GM23338 (cell line): Measurements from ENCODE around the gene PCYT2. TPM values are rescaled to one million over a fixed set of nuclear protein-coding genes. Genes with fewer than 3 reads are reported as not detected.

Source experiments
- ATAC-seq: fragments of 200-7000 bp; cut with Tn5 transposase; 3 replicates; pipeline ENCODE4 v1.9.1; 2020
- DNase-seq: peaks from one replicate; pipeline ENCODE4 v3.0.0-alpha.2; 2015; ENCODE audit warnings: low spot score
- H2AFZ ChIP-seq: fragments of 200-600 bp; sonication (generic); 2 replicates; pipeline ENCODE4 v1.8.0; 2016; ENCODE audit warnings: antibody characterized with exemption, mild to moderate bottlenecking, moderate library complexity
- H3F3A ChIP-seq: fragments of 200-600 bp; sonication (generic); replicated peaks from 2 replicates; pipeline ENCODE4 v1.8.0; 2017; ENCODE audit warnings: antibody characterized with exemption, mixed run types, low read depth
- H3K27ac ChIP-seq: fragments of 200-600 bp; sonication (generic); 2 replicates; pipeline ENCODE4 v1.6.1; 2016; ENCODE audit warnings: low read depth
- H3K27me3 ChIP-seq: fragments of 200-600 bp; sonication (generic); 2 replicates; pipeline ENCODE4 v1.8.0; 2016; ENCODE audit warnings: mild to moderate bottlenecking, mixed run types, moderate library complexity; ENCODE audit not compliant: insufficient read depth
- H3K36me3 ChIP-seq: fragments of 200-600 bp; sonication (generic); 2 replicates; pipeline ENCODE4 v1.8.0; 2016; ENCODE audit warnings: mild to moderate bottlenecking; ENCODE audit not compliant: insufficient read depth
- H3K4me1 ChIP-seq: fragments of 200-600 bp; sonication (generic); 2 replicates; pipeline ENCODE4 v1.8.0; 2016; ENCODE audit warnings: mild to moderate bottlenecking, moderate library complexity; ENCODE audit not compliant: insufficient read depth
- H3K4me2 ChIP-seq: fragments of 200-600 bp; sonication (generic); 2 replicates; pipeline ENCODE4 v1.7.1; 2017; ENCODE audit warnings: mixed run types
- H3K4me3 ChIP-seq: fragments of 200-600 bp; sonication (generic); 2 replicates; pipeline ENCODE4 v1.6.1; 2016; ENCODE audit warnings: mixed run types
- H3K79me2 ChIP-seq: fragments of 200-600 bp; sonication (generic); replicated peaks from 2 replicates; pipeline ENCODE4 v1.8.0; 2017; ENCODE audit warnings: mild to moderate bottlenecking; ENCODE audit not compliant: insufficient read depth
- H3K9me2 ChIP-seq: fragments of 200-600 bp; sonication (generic); 2 replicates; pipeline ENCODE4 v1.8.0; 2017; ENCODE audit not compliant: insufficient read depth
- H4K20me1 ChIP-seq: fragments of 200-600 bp; sonication (generic); replicated peaks from 2 replicates; pipeline ENCODE4 v1.8.0; 2017; ENCODE audit warnings: mild to moderate bottlenecking; ENCODE audit not compliant: insufficient read depth
- H3K27ac Mint-ChIP-seq: 2 replicates; pipeline ENCODE4 v1.8.0; 2020; ENCODE audit warnings: inconsistent platforms, mild to moderate bottlenecking, moderate library complexity, mixed read lengths
- H3K27me3 Mint-ChIP-seq: 3 replicates; pipeline ENCODE4 v1.8.0; 2022; ENCODE audit warnings: low read depth, mild to moderate bottlenecking, moderate library complexity, mixed read lengths, inconsistent platforms; ENCODE audit not compliant: insufficient read depth, poor library complexity
- H3K36me3 Mint-ChIP-seq: 3 replicates; pipeline ENCODE4 v1.8.0; 2021; ENCODE audit warnings: low read depth, mild to moderate bottlenecking, inconsistent platforms, moderate library complexity, mixed read lengths
- H3K4me1 Mint-ChIP-seq: 3 replicates; pipeline ENCODE4 v1.8.0; 2020; ENCODE audit warnings: mild to moderate bottlenecking, inconsistent platforms, mixed read lengths
- H3K4me3 Mint-ChIP-seq: 3 replicates; pipeline ENCODE4 v1.8.0; 2021; ENCODE audit warnings: moderate library complexity, mild to moderate bottlenecking, inconsistent platforms, mixed read lengths
- H3K9me3 Mint-ChIP-seq: 3 replicates; pipeline ENCODE4 v1.8.0; 2020; ENCODE audit warnings: moderate library complexity, mild to moderate bottlenecking, inconsistent platforms, mixed read lengths
- CTCF ChIP-seq, 2 experiments: fragments of 200-600 bp in 1 of 2; sonication (generic) in 1 of 2; conservative IDR thresholded peaks; 2 replicates each; pipeline versions ENCODE4 v1.5.1 to v1.6.1; 2016 to 2017; ENCODE audit warnings: antibody characterized with exemption in 2 of 2, low read depth in 2 of 2, mild to moderate bottlenecking in 2 of 2, moderate library complexity in 1 of 2
- JUNB ChIP-seq: IDR thresholded peaks from one replicate; pipeline ENCODE4 v1.6.1; 2016; ENCODE audit warnings: antibody characterized with exemption; ENCODE audit not compliant: unreplicated experiment
- POLR2AphosphoS5 ChIP-seq: IDR thresholded peaks from 2 replicates; pipeline ENCODE4 v1.6.1; 2016; ENCODE audit warnings: antibody characterized with exemption, low read depth
- ZNF331 ChIP-seq: fragments of 250-450 bp; sonication (Bioruptor Pico); IDR thresholded peaks from 2 replicates; pipeline ENCODE4 v1.5.0; 2020; ENCODE audit warnings: low read depth, mild to moderate bottlenecking, moderate library complexity
- ZNF462 ChIP-seq: fragments of 250-450 bp; sonication (Bioruptor Pico); IDR thresholded peaks from 2 replicates; pipeline ENCODE4 v1.5.0; 2020; ENCODE audit warnings: mild to moderate bottlenecking, moderate library complexity
- polyA plus RNA-seq: library from polyadenylated mRNA; unstranded; fragments of >200 nt; fragmentation: Nextera tagmentation; extraction: Ambion mirVana; gene quantifications from 2 replicates; pipeline ENCODE4 v1.2.1, GENCODE V29; 2016
- total RNA-seq: library from RNA; depleted of rRNA; stranded (reverse); fragments of >200 nt; shearing (Covaris generic); gene quantifications from 2 replicates; pipeline ENCODE4 v1.2.3, GENCODE V29; 2014

Gene PCYT2
- total and polyA plus RNA-seq, 2 experiments from 2014 or later = 51.6 to 82.9 TPM

- no peak for TF ChIP-seq JUNB
Observed at GRCh38 chr17:81858170-81858966, 52.8 kb downstream of the PCYT2 start (continued).

- H3K27me3 ChIP-seq = no peaks in the 10 kb centered on the region
- ATAC-seq (peak; percentile 72), DNase-seq (peak; percentile 42)
- Mint-ChIP-seq H3K9me3 (no peaks in the 10 kb centered on the region; the same call in 2 of the 3 replicates), H3K36me3 (peaks cover 67% of the 10 kb centered on the region), H3K27me3 (peaks cover 10% of the 10 kb centered on the region), H3K4me3 (no peak overlapping the region), H3K27ac (no peak overlapping the region), H3K4me1 (peaks cover 5% of the 10 kb centered on the region)
- H3K4me3 ChIP-seq = no peak overlapping the region
- H4K20me1 ChIP-seq = peaks cover 29% of the 10 kb centered on the region
- no peaks in the 10 kb centered on the region for H3K9me2 ChIP-seq
- H3K4me2 ChIP-seq = no peak overlapping the region
- H2AFZ ChIP-seq = no peak overlapping the region
- H3K4me1 ChIP-seq = peaks cover 10% of the 10 kb centered on the region; the same call in 1 of the 2 replicates
- peak; percentile 26 to 48; a peak in 3 of 4 replicates for TF ChIP-seq CTCF (conservative IDR thresholded peaks at IDR 0.05; ENCODE audit: low read depth in 2 of 2)
- TF ChIP-seq POLR2AphosphoS5 = no peak
- no peak overlapping the region for H3K27ac ChIP-seq
- peaks cover 47% of the 10 kb centered on the region for H3K79me2 ChIP-seq
- peaks cover 7% of the 10 kb centered on the region for H3K36me3 ChIP-seq
- H3F3A ChIP-seq = peaks cover 30% of the 10 kb centered on the region
Observed at GRCh38 chr17:81854974-81855774, 56.0 kb downstream of the PCYT2 start.

GRCh38 chr17:81852237-81852636, 59.0 kb downstream of the PCYT2 start:
- Mint-ChIP-seq H3K9me3 (no peaks in the 10 kb centered on the region; the same call in 2 of the 3 replicates), H3K4me3 (no peak overlapping the region), H3K27ac (no peak overlapping the region), H3K27me3 (peaks cover 5% of the 10 kb centered on the region), H3K36me3 (peaks cover 55% of the 10 kb centered on the region), H3K4me1 (no peaks in the 10 kb centered on the region)
- TF ChIP-seq ZNF462 (CRISPR knock-in tag) = no peak
- TF ChIP-seq ZNF331 (CRISPR knock-in tag) = no peak
- no peak for TF ChIP-seq JUNB
- Histone ChIP-seq H3K4me1 (no peaks in the 10 kb centered on the region), H3K27me3 (no peaks in the 10 kb centered on the region), H3F3A (peaks cover 11% of the 10 kb centered on the region), H3K27ac (no peak overlapping the region), H3K4me3 (no peak overlapping the region), H4K20me1 (peaks cover 16% of the 10 kb centered on the region), H2AFZ (no peak overlapping the region), H3K4me2 (no peak overlapping the region), H3K36me3 (peaks cover 7% of the 10 kb centered on the region; the same call in 1 of the 2 replicates), H3K9me2 (no peaks in the 10 kb centered on the region), H3K79me2 (peaks cover 20% of the 10 kb centered on the region; the same call in 1 of the 2 replicates)
- DNase-seq (no peak), ATAC-seq (no peak)
